COR-L47 (cell line): ENCODE results near the gene GEMIN8.

ENCODE experiments used
- DNase-seq: peaks from one replicate; lab custom pipeline; 2025; lab: John Stamatoyannopoulos, UW

GEMIN8 gene

GRCh38 chrX:14015294-14015693 lies 14.4 kb downstream of the GEMIN8 start:
- DNase-seq, result no peak

DNA sequence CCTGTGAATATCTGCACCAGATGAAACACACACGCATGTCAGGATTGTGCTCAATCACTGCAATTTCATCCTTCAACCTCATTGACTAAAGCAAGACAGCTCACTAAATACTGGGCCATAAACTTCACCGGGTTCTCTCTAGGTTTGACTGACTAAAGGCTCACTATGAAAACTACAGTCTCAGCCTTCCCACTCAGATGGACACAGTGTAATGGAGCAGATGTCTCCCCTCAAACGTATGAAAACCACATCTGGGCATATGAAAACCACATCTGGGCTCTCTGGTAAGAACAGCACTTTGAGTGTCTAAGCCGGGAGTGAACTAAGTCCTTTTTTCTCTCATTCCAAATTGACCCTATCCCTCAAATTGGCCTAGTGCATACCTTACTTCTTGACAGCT lies 15.2 kb downstream of the GEMIN8 start:
- DNase-seq, result no peak

DNA sequence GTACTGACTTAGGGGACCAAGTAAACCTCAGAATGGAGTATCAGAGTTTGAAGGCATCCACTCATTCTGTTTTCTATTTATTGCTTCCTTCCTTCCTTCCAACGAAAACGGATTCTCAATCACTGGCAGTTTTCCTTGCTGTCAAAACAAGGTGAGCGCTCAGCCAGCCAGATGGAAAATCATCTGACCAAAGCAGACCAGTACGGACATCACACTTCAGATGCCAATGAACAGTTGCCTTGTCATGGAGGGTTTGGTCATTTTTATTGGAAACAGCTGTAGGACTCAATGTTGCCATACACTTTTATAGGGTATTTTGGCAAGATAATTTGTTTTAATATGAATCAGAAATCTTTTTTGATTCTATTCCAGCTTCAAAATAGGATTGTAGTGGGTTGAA lies 16.6 kb downstream of the GEMIN8 start:
- DNase-seq, result no peak

DNA sequence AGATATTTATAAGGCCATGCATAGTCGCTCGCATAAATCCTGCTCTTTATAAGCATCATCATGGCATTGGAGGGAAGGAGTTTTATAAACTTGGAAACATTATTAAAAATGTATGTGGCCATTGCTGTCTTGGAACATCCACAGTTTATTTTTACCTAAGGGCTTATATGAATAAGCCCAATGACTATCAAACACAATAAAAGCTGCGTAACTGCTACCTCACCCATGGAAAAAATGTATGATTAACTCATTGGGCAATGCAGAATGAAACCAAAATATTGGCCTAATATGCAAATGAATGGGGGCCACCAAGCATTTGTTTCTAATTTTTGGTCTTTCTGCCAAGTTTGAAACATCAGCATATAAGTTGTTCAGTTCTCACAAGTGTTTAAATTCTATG lies 19.1 kb downstream of the GEMIN8 start:
- DNase-seq, result no peak

DNA sequence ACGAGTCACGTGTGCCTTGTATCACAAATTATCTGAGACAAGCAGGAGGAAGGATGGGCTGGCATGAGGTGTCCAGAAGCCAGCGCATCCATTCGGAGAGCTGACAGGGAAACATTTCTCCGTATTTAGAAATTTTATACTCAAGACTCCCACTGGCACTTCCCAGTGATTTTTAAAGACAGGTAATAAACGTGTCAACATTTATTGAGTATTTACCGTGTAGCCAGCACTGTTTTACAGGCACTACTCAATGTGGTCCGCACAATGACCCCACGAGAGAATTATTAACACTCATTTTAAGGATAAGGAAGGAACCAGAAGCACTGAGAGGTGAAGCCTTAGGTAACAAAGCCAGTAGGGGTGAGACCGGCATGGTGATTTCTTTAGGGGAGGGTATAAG lies 23.2 kb downstream of the GEMIN8 start:
- no peak for DNase-seq

DNA sequence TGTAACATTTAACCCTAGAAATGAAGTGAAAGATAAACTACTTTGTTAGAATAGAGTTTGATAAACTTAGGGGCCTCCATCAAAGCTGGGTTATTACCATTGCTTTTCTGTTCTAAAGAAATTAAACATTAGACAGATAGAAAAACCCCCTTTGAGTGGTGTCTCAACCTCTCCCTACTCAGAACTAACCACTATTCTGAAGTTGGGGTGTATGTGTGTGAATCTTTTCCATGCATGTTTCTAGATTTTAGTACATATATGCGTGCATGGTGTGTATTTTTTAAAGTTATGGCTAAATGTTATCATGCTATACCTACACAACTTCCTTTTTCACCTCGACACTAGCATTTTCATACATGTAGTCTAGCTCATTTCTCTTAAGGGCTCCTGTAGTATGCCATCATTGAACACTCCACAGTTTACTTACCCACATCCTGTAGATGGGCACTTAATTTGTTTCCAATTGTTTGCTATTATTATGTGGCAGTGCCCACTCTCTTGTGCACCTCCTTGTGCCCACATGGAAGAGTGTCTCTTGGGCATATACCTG lies 25.7 kb downstream of the GEMIN8 start:
- no peak for DNase-seq

GRCh38 chrX:14003028-14003427 lies 26.7 kb downstream of the GEMIN8 start:
- no peak for DNase-seq

- no peak for DNase-seq
Observed at GRCh38 chrX:13996650-13997049, 33.0 kb downstream of the GEMIN8 start.

- no peak for DNase-seq
Observed at GRCh38 chrX:13994536-13995080, 35.1 kb downstream of the GEMIN8 start.

GRCh38 chrX:13994104-13994503 lies 35.6 kb downstream of the GEMIN8 start:
- no peak for DNase-seq

- no peak for DNase-seq
Observed at GRCh38 chrX:13990126-13990800, 39.4 kb downstream of the GEMIN8 start.

GRCh38 chrX:13985697-13986435 lies 43.8 kb downstream of the GEMIN8 start:
- DNase-seq, result no peak

DNA sequence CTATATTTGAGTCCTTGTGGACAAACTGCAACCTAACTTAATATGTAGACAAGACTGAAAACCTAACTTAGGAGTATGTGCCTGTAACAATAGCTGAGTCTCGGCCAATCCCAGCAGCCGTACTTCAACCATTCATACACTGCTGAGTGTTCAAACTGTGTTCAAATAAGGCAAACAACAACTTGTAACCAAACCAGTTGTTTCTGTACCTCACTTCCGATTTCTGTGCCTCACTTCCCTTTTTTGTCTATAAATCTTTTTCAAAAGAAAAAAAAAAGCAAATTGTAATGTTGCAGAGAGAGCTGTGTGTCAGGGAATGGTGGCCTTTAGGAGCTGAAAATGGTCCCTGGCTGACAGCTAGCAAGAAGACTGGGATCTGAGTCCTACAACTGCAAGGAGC lies 46.0 kb downstream of the GEMIN8 start:
- DNase-seq, result no peak

DNA sequence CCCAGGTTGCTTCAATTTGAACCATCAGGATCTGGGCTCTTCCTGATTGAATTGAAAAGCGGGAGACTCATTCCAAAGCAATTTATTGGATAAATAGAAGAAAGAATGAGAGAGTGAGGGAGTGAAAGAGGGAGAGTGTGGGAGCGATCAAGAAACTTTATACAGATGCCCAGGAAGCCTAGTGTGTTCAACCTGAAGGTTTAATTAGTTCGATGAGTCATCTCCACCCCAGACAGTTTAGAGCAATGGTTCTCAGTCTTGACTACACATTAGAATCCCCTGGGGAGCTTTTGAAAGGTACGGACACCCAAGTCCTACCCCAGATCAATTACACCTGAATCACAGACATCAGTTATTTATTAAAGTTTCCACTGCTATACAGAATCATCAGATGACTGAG lies 61.5 kb downstream of the GEMIN8 start:
- DNase-seq, result no peak

- DNase-seq, result no peak
Observed at GRCh38 chrX:13967636-13968035, 62.1 kb downstream of the GEMIN8 start.

DNA sequence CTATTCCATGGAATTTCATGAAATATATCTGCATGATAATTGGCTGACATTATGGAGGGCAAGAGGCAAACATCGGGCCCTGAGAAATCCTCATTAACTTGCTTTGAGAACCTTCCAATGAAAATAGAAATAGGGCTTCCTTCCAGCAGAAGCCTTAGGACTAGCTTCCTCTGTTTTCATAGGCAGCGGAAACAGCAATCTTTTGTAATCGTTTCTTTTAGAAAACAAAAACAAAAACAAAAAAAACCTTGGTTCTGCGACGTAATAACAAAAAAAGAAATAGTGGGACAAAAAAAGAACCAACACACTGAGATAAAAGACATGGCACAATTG lies 62.9 kb downstream of the GEMIN8 start:
- no peak for DNase-seq

DNA sequence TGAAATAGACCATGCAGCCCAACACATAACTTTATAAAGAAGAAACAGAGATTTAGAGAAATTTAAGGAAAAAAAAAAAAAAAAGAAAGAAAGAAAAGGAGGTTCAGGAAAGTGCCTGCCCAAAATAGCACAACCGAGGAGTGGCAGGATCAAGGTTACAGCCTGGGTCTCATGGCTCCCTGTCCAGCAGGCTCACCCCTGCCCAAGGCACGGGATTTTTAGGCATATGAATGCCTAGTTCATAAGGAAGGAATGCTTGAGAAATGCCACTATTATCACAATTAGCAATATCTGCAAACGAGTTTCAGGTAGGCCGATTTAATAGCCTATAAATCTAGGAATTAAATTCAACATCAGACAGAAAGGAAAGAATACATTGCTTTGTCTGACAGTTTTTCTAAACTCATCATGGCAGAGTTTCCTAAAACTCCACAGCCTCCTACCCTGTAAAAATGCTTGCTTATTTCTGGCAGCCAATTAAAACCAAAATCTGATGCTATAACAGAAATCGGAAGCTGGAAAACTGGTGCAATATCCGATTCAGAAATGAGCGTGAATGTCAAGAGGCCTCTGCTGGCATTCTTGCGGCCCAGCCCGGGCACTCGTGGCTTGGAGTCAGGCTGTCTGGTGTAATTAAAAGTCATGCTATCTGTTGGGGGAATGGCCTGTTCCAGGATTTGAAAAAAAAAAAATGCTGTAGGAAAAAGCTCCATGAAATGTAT lies 63.5 kb downstream of the GEMIN8 start:
- no peak for DNase-seq

- no peak for DNase-seq
Observed at GRCh38 chrX:13965531-13965930, 64.2 kb downstream of the GEMIN8 start.

- DNase-seq, result no peak
Observed at GRCh38 chrX:13956998-13957397, 72.7 kb downstream of the GEMIN8 start.
